Tracheal epithelial cell (primary cell): ENCODE results near the gene FUT1. TPM values are rescaled to one million over a fixed set of nuclear protein-coding genes. Genes with fewer than 3 reads are reported as not detected.

Source experiments
- total RNA-seq: library from RNA; depleted of rRNA; stranded (reverse); fragments of >200 nt; gene quantifications from 2 replicates; pipeline ENCODE4 v1.2.1, GENCODE V29; 2014

Gene FUT1
- 11.9 and 14.9 TPM in 2 replicates for total RNA-seq

DNA sequence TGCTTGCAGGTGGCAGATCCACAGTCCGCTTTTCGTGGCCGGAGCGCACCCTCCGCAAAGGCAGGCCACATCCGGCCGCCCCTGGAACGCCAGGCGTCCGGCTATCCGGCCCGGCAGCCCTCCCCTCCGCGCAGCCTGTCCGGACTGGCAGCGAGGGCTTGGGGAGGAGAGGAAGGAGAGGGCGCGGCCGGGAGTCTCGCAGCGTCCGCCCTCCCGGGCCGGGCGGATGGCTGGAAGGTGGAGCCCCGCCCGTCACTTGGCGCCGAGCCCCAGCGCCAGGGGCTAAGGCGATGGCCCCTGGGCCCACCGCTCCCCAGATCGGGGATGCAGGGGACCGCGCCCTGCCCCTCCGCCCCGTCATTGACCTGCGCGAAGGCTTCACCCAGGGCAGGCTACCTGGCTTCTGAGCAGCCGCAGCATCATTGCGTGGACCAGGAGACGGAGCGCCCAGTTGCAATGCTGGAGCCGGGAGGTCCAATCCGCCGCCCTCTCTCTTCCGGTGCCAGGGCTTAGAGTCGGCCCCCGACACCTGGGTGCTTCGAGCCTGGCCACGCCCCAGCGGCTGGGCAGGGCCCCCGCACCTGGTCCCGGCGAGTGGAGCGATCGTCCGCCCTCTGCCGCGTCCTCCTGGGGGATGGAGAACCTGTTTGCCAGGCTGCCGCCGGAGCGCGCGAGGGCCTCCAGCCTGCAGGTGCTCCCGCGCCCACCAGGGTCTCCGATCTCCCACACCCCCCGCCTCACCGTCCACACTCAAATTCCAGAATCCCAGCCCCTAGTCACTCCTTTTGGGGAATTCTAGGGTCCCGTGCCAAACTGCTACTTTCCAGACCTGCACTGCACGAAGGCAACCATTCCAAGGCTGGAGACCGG, at the start of gene FUT1:
Gene FUT1 (minus strand): TSS at position 146 of the 870 bp plus-strand sequence. CDS start 1,360 bp downstream, outside the sequence.

DNA sequence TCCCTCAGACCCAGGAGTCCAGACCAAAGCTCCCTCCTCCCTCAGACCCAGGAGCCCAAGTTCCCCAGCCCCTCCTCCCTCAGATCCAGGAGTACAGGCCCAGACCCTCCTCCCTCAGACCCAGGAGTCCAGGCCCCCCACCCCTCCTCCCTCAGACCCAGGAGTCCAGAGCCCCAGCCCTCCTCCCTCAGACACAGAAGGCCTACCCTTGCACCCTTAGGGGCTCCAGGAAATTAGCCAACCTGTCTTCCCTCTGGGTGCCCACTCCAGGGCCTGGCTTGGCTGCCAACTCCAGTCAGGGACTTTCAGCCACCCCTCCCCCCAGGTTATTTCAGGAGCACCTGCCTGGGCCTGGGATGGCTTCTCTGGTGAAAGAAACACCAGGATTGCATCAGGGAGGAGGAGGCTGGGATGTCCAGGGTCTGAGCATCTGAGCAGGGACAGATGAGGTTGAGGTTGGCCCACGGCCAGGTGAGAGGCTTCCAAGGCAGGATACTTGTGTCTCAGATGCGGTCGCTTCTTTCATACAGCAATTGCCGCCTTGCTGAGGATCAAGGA, 2.7 kb upstream of the FUT1 start, which contains the start of gene FGF21:
Gene FGF21 (plus strand): TSS at position 441 of the 558 bp plus-strand sequence. CDS start 713 bp downstream, outside the sequence.

DNA sequence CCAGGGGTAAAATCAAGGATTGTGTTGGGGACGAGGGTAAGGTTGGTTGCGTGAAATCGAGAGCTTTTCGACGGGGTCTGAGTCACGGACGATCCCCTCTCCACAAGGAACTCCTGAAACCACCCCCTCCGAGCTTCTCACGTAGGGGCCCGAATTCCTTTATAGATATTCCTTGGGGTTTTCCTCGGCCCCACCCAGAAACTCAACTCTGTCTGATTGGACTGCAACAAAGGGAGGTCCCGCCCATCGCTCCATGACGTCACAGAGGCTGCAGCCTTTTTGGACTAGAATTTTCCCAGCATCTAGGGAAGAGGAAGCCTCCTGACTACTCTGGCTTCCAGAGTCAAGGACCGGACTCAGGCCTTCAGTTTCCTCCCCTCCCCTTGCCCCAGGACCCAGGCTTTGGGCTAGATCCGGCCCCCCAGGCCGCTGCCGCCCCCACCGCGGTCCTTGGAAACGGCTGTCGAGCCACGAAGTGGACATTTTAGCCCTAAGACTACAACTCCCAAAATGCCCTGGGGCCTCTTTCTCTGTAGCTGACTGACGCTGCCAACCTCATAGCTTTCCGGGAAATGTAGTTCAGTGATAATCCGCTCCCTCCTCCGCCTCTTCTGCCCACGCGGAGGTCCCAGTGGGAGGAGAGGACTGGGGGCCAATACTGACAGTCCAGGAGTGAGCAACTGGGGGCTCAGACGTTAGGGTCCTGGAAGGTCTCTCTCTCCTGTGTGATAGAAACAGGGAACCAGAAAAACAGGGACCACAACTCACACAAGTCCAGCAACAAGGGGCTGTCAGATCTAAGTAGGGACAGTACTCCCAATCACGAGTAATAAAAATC, 5.5 kb downstream of the FUT1 start, which contains the start of gene IZUMO1:
Gene IZUMO1 (minus strand): TSS at position 172 of the 838 bp plus-strand sequence. CDS start 1,050 bp downstream, outside the sequence.

DNA sequence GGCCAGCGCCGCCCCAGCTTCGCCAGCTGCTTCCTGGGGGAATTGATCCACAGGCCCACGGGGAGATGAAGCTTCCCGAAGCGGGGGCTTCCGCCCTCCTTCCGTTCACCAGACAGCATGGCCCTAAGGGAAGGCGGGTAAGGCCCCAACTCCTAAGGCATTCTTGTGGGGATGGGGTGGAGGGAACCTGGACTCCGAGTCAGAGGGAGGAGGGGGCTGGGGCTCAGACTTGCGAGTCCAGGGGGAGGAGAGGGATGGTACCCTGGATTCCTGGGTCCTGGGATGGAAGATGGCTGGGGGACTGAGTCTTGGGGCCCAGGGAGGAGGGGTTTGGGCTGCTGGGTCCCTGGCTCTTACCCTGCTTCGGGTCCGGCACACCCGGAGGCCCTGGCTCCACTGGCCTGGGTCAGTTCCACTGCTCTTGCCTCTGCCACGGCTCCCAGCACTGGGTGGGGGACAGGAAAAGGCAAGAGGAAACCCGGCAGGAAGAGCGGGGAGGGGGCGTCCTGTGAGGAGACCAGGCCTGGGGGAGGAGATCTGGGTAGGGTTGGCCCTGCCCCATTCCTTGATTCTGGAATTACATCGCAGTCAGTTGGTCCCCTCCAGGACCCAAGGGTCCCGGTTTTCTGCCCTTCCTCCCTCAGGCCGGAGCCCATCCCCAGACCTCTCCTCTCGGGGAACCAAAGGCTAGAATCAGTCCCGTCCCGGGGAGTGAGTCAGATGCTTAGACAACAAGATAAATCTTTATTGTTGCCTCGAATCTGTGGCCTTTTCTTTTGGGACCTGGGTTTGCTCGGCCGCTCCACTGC, 12.1 kb downstream of the FUT1 start, which contains the start of gene RASIP1:
Gene RASIP1 (minus strand): TSS at position 447 of the 809 bp plus-strand sequence. CDS start 328 bp downstream, at position 119.

DNA sequence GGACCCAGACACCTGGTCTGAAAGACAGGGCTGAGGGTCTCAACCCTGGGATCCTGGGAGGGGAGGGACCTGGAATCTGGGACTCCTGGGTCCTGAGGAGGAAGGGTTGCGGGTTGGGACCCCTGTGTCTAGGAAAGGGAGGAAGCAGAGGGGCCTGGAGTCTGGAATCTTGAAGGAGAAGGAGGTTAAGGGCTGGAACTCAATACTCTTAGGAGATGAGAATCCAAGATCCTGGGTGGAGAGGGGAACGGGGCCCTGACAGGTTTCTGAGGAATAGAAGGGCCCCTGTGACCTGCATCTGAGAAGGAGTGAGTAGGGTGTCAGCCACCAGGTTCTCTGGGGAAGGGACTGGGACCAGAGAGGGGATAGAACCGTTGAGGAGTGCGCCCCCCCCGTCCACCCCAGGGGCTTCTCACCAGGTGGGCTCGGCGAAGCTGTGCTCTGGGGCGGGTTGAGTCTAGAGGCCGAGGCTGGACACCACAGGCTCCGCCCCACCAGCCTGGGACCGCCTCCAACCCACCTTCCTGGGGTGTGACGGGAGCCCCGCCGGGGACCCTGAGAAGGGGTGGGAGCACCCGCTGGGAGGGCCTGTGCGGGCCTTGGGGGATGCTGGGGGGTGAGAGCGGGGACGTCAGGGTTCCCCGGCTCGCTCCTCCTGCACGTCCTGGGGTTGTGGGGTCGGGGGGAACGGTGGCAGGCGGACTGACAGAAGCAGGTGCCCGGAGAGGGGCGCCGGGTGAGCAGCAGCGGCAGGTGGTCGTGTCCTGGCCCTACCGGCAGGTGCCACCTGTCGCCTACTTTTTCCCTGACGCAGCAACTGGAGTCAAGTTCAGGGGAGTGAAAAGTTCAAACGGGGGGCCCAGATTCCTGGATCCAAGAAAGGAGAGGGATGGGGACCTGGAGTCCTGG, 32.9 kb downstream of the FUT1 start, which contains the start of gene MAMSTR:
Gene MAMSTR (minus strand): TSS at position 463 of the 909 bp plus-strand sequence. CDS start 694 bp downstream, outside the sequence.

Other genes starting within 250 kb of the FUT1 start
- gene LMTK3, start 240.8 kb downstream of the FUT1 start, total RNA-seq: 1.7 and 3.1 TPM in 2 replicates
- 4.3 and 8.7 TPM in 2 replicates for gene SULT2B1, start 200.5 kb downstream of the FUT1 start, total RNA-seq
- 0.21 TPM in 1 of 2 replicates, not detected in the other for gene SPACA4, start 145.9 kb downstream of the FUT1 start, total RNA-seq
- 17.3 and 23.9 TPM in 2 replicates for gene FAM83E, start 137.6 kb downstream of the FUT1 start, total RNA-seq
- 2,579 and 4,716 TPM in 2 replicates for gene RPL18, start 133.5 kb downstream of the FUT1 start, total RNA-seq
- gene SPHK2, start 133.1 kb downstream of the FUT1 start, total RNA-seq: 6.0 and 6.3 TPM in 2 replicates
- gene DBP, start 115.3 kb downstream of the FUT1 start, total RNA-seq: 2.6 and 4.6 TPM in 2 replicates
- gene CA11, start 106.5 kb downstream of the FUT1 start, total RNA-seq: 1.5 and 3.1 TPM in 2 replicates
- 0.24 and 0.43 TPM in 2 replicates for gene NTN5, start 79.6 kb downstream of the FUT1 start, total RNA-seq
- 6.0 and 7.7 TPM in 2 replicates for gene FUT2, start 56.7 kb downstream of the FUT1 start, total RNA-seq
- 0.48 TPM in 1 of 2 replicates, not detected in the other for gene MAMSTR, start 32.9 kb downstream of the FUT1 start, total RNA-seq
- 2.9 and 3.2 TPM in 2 replicates for gene RASIP1, start 12.0 kb downstream of the FUT1 start, total RNA-seq
- gene IZUMO1, start 5.7 kb downstream of the FUT1 start, total RNA-seq: not detected in 2 replicates
- gene FGF21, start 2.9 kb upstream of the FUT1 start, total RNA-seq: not detected in 2 replicates
- 35.2 and 37.8 TPM in 2 replicates for gene BCAT2, start 58.4 kb upstream of the FUT1 start, total RNA-seq
- gene HSD17B14, start 83.8 kb upstream of the FUT1 start, total RNA-seq: 0.64 and 1.9 TPM in 2 replicates
- 3.8 and 5.5 TPM in 2 replicates for gene PLEKHA4, start 116.0 kb upstream of the FUT1 start, total RNA-seq
- gene PPP1R15A, start 119.8 kb upstream of the FUT1 start, total RNA-seq: 59.9 and 106 TPM in 2 replicates
- gene TULP2, start 146.1 kb upstream of the FUT1 start, total RNA-seq: 0.21 and 0.24 TPM in 2 replicates
- gene NUCB1, start 147.7 kb upstream of the FUT1 start, total RNA-seq: 90.8 and 93.4 TPM in 2 replicates
- gene DHDH, start 181.1 kb upstream of the FUT1 start, total RNA-seq: 6.4 and 8.4 TPM in 2 replicates
- 35.0 and 104 TPM in 2 replicates for gene BAX, start 202.2 kb upstream of the FUT1 start, total RNA-seq
- 3,392 and 8,392 TPM in 2 replicates for gene FTL, start 212.7 kb upstream of the FUT1 start, total RNA-seq
- gene GYS1, start 240.7 kb upstream of the FUT1 start, total RNA-seq: 22.8 and 61.9 TPM in 2 replicates
- gene RUVBL2, start 241.2 kb upstream of the FUT1 start, total RNA-seq: 159 and 276 TPM in 2 replicates